Ishikawa (cell line): ENCODE results near the gene KCNC2.

Experiments
- CEBPB ChIP-seq: IDR thresholded peaks from 2 replicates; pipeline ENCODE4 v1.6.1; 2012
- CREB1 ChIP-seq: IDR thresholded peaks from 2 replicates; pipeline ENCODE4 v1.6.1; 2012; ENCODE audit warnings: low read depth
- EGR1 ChIP-seq: IDR thresholded peaks from 2 replicates; pipeline ENCODE4 v1.6.1; 2012
- EP300 ChIP-seq: IDR thresholded peaks from 2 replicates; pipeline ENCODE4 v1.6.1; 2012; ENCODE audit warnings: borderline replicate concordance
- RAD21 ChIP-seq: IDR thresholded peaks from 2 replicates; pipeline ENCODE4 v1.6.1; 2012; ENCODE audit warnings: low read depth
- TAF1 ChIP-seq: IDR thresholded peaks from 2 replicates; pipeline ENCODE4 v1.6.1; 2012; ENCODE audit warnings: low read depth, mild to moderate bottlenecking
- TCF12 ChIP-seq: IDR thresholded peaks from 2 replicates; pipeline ENCODE4 v1.6.1; 2012; ENCODE audit warnings: low read depth
- YY1 ChIP-seq: IDR thresholded peaks from 2 replicates; pipeline ENCODE4 v1.6.1; 2012; ENCODE audit warnings: low read depth
- ZBTB7A ChIP-seq: IDR thresholded peaks from 2 replicates; pipeline ENCODE4 v1.6.1; 2012; ENCODE audit warnings: low read depth
- TF ChIP-seq, protein P1 (sequence below): IDR thresholded peaks from 2 replicates; pipeline ENCODE4 v1.6.1; 2012; ENCODE audit warnings: low read depth, mild to moderate bottlenecking
- TF ChIP-seq, protein P2 (sequence below): IDR thresholded peaks from 2 replicates; pipeline ENCODE4 v1.6.1; 2012

DNA sequence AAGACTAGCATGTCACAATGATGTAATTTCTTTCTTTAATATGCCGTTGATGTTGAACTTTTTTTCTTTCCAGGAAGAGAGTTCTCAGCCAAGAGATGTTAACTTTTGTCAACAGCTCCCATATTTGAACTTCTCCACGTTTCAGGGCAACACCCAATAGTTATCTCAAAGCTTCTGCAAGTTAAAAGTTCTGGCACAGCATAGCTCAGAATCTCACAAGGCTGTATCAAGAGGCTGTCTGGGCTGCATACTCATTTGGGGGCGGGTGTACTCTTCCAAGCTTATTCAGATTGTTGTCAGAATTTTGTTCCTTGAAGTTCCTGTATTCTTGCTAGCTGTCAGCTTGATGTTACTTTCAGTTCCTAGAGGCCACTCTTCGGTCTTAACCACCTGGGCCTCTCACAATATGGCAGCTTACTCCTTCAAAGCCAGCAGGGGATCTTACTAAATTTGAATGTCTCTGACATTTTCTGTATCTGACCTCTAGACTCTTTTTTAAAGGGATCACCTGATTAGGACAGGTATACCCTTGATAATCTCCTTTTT is 38.9 kb downstream of the KCNC2 start:
- TF ChIP-seq EGR1 (no peak), TAF1 (no peak), YY1 (no peak), EP300 (no peak), CREB1 (no peak), TCF12 (no peak), CEBPB (no peak), RAD21 (no peak), ZBTB7A (no peak)
- TF ChIP-seq, protein P1, sequence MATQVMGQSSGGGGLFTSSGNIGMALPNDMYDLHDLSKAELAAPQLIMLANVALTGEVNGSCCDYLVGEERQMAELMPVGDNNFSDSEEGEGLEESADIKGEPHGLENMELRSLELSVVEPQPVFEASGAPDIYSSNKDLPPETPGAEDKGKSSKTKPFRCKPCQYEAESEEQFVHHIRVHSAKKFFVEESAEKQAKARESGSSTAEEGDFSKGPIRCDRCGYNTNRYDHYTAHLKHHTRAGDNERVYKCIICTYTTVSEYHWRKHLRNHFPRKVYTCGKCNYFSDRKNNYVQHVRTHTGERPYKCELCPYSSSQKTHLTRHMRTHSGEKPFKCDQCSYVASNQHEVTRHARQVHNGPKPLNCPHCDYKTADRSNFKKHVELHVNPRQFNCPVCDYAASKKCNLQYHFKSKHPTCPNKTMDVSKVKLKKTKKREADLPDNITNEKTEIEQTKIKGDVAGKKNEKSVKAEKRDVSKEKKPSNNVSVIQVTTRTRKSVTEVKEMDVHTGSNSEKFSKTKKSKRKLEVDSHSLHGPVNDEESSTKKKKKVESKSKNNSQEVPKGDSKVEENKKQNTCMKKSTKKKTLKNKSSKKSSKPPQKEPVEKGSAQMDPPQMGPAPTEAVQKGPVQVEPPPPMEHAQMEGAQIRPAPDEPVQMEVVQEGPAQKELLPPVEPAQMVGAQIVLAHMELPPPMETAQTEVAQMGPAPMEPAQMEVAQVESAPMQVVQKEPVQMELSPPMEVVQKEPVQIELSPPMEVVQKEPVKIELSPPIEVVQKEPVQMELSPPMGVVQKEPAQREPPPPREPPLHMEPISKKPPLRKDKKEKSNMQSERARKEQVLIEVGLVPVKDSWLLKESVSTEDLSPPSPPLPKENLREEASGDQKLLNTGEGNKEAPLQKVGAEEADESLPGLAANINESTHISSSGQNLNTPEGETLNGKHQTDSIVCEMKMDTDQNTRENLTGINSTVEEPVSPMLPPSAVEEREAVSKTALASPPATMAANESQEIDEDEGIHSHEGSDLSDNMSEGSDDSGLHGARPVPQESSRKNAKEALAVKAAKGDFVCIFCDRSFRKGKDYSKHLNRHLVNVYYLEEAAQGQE: no peak
- TF ChIP-seq, protein P2, sequence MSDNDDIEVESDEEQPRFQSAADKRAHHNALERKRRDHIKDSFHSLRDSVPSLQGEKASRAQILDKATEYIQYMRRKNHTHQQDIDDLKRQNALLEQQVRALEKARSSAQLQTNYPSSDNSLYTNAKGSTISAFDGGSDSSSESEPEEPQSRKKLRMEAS: no peak
